ENCODE data around the gene PLEKHA8. TPM values are rescaled to one million over a fixed set of nuclear protein-coding genes. Genes with fewer than 3 reads are reported as not detected.

PLEKHA8 gene
- total RNA-seq, 4 donors from 2014 or later = 6.6 to 16.4 (median 13.1) TPM

DNA sequence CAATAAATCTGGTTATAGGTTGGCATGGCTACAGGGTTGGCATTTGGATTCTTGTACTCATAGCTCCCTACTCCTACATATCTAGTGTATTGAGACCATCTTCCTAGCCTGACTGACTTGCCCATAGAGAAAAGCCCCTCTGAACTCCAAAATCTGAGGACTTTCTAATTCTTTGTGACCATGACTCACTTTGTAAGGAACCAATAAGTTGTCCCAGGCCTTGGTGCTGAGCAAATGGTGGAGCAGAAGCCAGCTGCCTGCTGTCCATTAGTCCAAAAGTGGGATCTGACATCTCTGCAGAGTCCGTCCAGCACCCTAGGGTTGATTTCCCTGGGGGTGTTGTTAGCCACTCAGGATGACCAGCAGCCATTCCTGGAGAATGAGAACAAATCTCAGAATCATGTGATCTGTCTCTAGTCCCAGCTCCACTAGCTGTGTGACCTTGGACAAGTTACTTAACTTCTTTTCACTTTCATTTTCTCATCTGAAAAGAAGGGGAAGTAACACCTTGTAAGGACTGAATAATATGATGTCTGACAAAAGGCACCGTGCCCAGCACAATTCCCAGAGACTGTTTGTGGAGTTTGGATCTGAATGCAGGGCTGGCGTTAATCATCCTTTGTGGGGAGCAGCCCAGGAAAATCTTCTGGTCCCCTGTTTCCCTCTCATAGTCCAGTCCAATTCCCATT is 150.7 kb downstream of the PLEKHA8 start:
- H3K36me3 ChIP-seq = no peaks in the 10 kb centered on the region
- 47% methylated on average over 3 of the region's 3 CpGs; no CpG with 5 or more reads in 1 of the 2 donors for WGBS, 2 donors (ENCODE audit: low coverage in 1 of 2)
- TF ChIP-seq POLR2AphosphoS5 (IDR thresholded peaks at IDR 0.05) (no peak), EP300 (IDR thresholded peaks at IDR 0.05; ENCODE audit: low read depth) (no peak), POLR2A (IDR thresholded peaks at IDR 0.05) (no peak)
- TF ChIP-seq, protein P1, sequence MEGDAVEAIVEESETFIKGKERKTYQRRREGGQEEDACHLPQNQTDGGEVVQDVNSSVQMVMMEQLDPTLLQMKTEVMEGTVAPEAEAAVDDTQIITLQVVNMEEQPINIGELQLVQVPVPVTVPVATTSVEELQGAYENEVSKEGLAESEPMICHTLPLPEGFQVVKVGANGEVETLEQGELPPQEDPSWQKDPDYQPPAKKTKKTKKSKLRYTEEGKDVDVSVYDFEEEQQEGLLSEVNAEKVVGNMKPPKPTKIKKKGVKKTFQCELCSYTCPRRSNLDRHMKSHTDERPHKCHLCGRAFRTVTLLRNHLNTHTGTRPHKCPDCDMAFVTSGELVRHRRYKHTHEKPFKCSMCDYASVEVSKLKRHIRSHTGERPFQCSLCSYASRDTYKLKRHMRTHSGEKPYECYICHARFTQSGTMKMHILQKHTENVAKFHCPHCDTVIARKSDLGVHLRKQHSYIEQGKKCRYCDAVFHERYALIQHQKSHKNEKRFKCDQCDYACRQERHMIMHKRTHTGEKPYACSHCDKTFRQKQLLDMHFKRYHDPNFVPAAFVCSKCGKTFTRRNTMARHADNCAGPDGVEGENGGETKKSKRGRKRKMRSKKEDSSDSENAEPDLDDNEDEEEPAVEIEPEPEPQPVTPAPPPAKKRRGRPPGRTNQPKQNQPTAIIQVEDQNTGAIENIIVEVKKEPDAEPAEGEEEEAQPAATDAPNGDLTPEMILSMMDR (IDR thresholded peaks at IDR 0.05) = no peak

More for the DNA sequence above, 150.7 kb downstream of the PLEKHA8 start:
- Histone ChIP-seq H3K4me3 (no peak overlapping the region), H3K9me3 (no peaks in the 10 kb centered on the region), H3K27ac (peak overlapping the region in 2 of 4 donors; percentile 1 to 16), H3K4me1 (peaks cover 0 to 20% (median 9%) of the 10 kb centered on the region in 4 donors), H3K27me3 (no peaks in the 10 kb centered on the region)
- in situ Hi-C loops (cut with MboI; ENCODE audit: low pct_ligation_motif_present in 1 of 4, low pct_unique_long_range_greater_than_20kb in 1 of 4, low sequenced_read_pairs in 3 of 4) (no loop called here), intact Hi-C loops (cut with DNase I; ENCODE audit: low total_unique reads) (no loop called here)
- DNase-seq = no peak

Small RNAs within 50 kb of the gene (small RNA-seq; reads per million reads assigned to genes)
- 0 reads per million in 4 donors for gene RPS27P16

Other genes starting within 250 kb of the PLEKHA8 start
- 1 to 10 TPM in 1 of 4 donors, under 1 TPM in 1, not detected in 2; 0.41 to 3.7 TPM for gene WIPF3, start 221.9 kb upstream of the PLEKHA8 start, total RNA-seq
- 10 to 100 TPM; 15.0 to 24.5 (median 17.3) TPM for gene SCRN1, start 38.6 kb upstream of the PLEKHA8 start, total RNA-seq
- 10 to 100 TPM in 2 of 4 donors, 1 to 10 TPM in 1, under 1 TPM in 1; 0.75 to 12.7 (median 9.6) TPM for gene FKBP14, start 1.7 kb upstream of the PLEKHA8 start, total RNA-seq
- gene MTURN, start 106.6 kb downstream of the PLEKHA8 start, total RNA-seq = 10 to 100 TPM in 3 of 4 donors, 1 to 10 TPM in 1; 7.9 to 28.3 (median 15.0) TPM

Data from transverse colon (tissue), 4 donors.